ENCODE results near the gene ZDHHC17.
A peak's percentile ranks its signal among the peaks of the same experiment; 100 is the strongest.

Gene ZDHHC17

GRCh38 chr12:76836633-76837032 lies 72.7 kb downstream of the ZDHHC17 start:
- no peak for DNase-seq

- no peak for DNase-seq
Measured at GRCh38 chr12:76847260-76847659, 83.3 kb downstream of the ZDHHC17 start.

- DNase-seq: no peak
Measured at GRCh38 chr12:76848132-76848531, 84.2 kb downstream of the ZDHHC17 start.

GRCh38 chr12:76852106-76852505 lies 88.2 kb downstream of the ZDHHC17 start:
- DNase-seq: no peak

- DNase-seq: no peak
Measured at GRCh38 chr12:76855271-76855670, 91.4 kb downstream of the ZDHHC17 start.

GRCh38 chr12:76856018-76856644 lies 92.2 kb downstream of the ZDHHC17 start:
- no peak for DNase-seq

GRCh38 chr12:76859611-76860010 lies 95.7 kb downstream of the ZDHHC17 start:
- DNase-seq: no peak

- DNase-seq: no peak
Measured at GRCh38 chr12:76860256-76860655, 96.3 kb downstream of the ZDHHC17 start.

GRCh38 chr12:76863005-76863670 lies 99.2 kb downstream of the ZDHHC17 start:
- peak; percentile 40 for DNase-seq

- no peak for DNase-seq
Measured at GRCh38 chr12:76863837-76864236, 99.9 kb downstream of the ZDHHC17 start.

GRCh38 chr12:76864791-76865400 lies 101.0 kb downstream of the ZDHHC17 start:
- no peak for DNase-seq

GRCh38 chr12:76866151-76866567 lies 102.2 kb downstream of the ZDHHC17 start:
- DNase-seq: no peak

- no peak for DNase-seq
Measured at GRCh38 chr12:76866726-76867125, 102.8 kb downstream of the ZDHHC17 start.

GRCh38 chr12:76871082-76871481 lies 107.2 kb downstream of the ZDHHC17 start:
- no peak for DNase-seq

GRCh38 chr12:76871742-76872141 lies 107.8 kb downstream of the ZDHHC17 start:
- DNase-seq: no peak

- DNase-seq: no peak
Measured at GRCh38 chr12:76872415-76872814, 108.5 kb downstream of the ZDHHC17 start.

- DNase-seq: no peak
Measured at GRCh38 chr12:76874027-76874426, 110.1 kb downstream of the ZDHHC17 start.

- no peak for DNase-seq
Measured at GRCh38 chr12:76874491-76875190, 110.7 kb downstream of the ZDHHC17 start.

GRCh38 chr12:76876696-76877229 lies 112.8 kb downstream of the ZDHHC17 start:
- no peak for DNase-seq

- no peak for DNase-seq
Measured at GRCh38 chr12:76878099-76878898, 114.4 kb downstream of the ZDHHC17 start.

GRCh38 chr12:76878899-76879709 lies 115.2 kb downstream of the ZDHHC17 start, which contains the start of gene CSRP2:
Gene CSRP2, minus strand, starts transcription at chr12:76879019. Its CDS starts 12,759 bp downstream, at chr12:76866260.
- DNase-seq: peak; percentile 83
